Measurements from ENCODE around the gene ACBD3. TPM values are rescaled to one million over a fixed set of nuclear protein-coding genes. Genes with fewer than 3 reads are reported as not detected.

The ACBD3 gene
- total and polyA plus RNA-seq, 2 of the 8 experiments (the other 6 are each of a cell fraction or from before 2014, with no cell fraction given): 8.4 to 29.4 TPM

DNA sequence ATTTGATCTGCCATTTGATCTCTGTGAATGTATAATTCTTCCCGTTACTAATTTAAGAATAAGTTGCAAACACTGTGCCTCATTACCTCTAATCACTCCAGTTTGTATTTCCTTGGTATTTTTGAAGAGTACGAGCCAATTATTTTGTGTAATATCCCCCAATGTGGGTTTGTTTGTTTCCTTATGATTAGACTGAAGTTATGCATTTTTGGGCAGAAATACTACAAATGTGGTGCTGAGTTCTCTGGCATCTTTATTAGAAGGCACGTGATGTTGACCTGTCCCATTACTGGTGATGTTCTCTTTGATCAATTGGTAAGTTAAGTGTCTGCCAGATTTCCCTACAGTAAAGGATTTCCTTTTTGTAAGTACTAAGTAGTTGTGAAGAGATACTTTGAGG is 47.3 kb upstream of the ACBD3 start (continued):
- TF ChIP-seq NANOG (IDR thresholded peaks at IDR 0.05; ENCODE audit: insufficient read depth, low read depth, low read length, poor library complexity, severe bottlenecking): no peak
